Breast epithelium (tissue), 4 donors: ENCODE data around the gene TRPM3. TPM values are rescaled to one million over a fixed set of nuclear protein-coding genes. Genes with fewer than 3 reads are reported as not detected.

Experiments used
- DNase-seq, 2 donors: peaks; one replicate each; pipeline ENCODE4 v3.0.0-alpha.2; 2019; ENCODE audit warnings: low spot score in 2 of 2
- H3K27ac ChIP-seq, 2 donors: fragments of 200-600 bp; sonication (generic) in 1 of 2; one replicate each; pipeline ENCODE4 v1.5.1; 2016 to 2019; ENCODE audit warnings: mild to moderate bottlenecking in 1 of 2
- H3K27me3 ChIP-seq, 2 donors: fragments of 200-600 bp; sonication (generic) in 1 of 2; one replicate each; pipeline versions ENCODE4 v1.5.1 to v1.6.0; 2017 to 2019; ENCODE audit warnings: control low read depth in 1 of 2, mild to moderate bottlenecking in 1 of 2
- H3K36me3 ChIP-seq: fragments of 200-600 bp; one replicate; pipeline ENCODE4 v1.5.1; 2019
- H3K4me1 ChIP-seq, 2 donors: fragments of 200-600 bp; sonication (generic); one replicate each; pipeline ENCODE4 v1.5.1; 2016 to 2019; ENCODE audit warnings: control low read depth in 1 of 2
- H3K4me3 ChIP-seq, 3 donors: fragments of 200-600 bp; sonication (generic); 1 replicate in 2 of 3; 2 replicates in 1 of 3; pipeline ENCODE4 v1.5.1; 2016 to 2019; ENCODE audit warnings: mild to moderate bottlenecking in 3 of 3, moderate library complexity in 2 of 3
- H3K9me3 ChIP-seq, 2 donors: fragments of 200-600 bp; sonication (generic) in 1 of 2; one replicate each; pipeline ENCODE4 v1.5.1; 2016 to 2019; ENCODE audit warnings: control low read depth in 1 of 2
- CTCF ChIP-seq, 3 donors: fragments of 450-650 bp; IDR thresholded peaks; one replicate each; pipeline ENCODE4 v1.5.1; 2016 to 2017; ENCODE audit warnings: antibody characterized with exemption in 3 of 3, mild to moderate bottlenecking in 3 of 3, moderate library complexity in 3 of 3
- POLR2A ChIP-seq: fragments of 450-650 bp; IDR thresholded peaks from one replicate; pipeline ENCODE4 v1.6.1; 2016; ENCODE audit warnings: antibody characterized with exemption, mild to moderate bottlenecking, moderate library complexity
- POLR2AphosphoS5 ChIP-seq, 3 donors: sonication (generic); formaldehyde crosslinking; IDR thresholded peaks; one replicate each; pipeline ENCODE4 v1.6.1; 2017; ENCODE audit warnings: antibody characterized with exemption in 3 of 3
- intact Hi-C: fragments of 100-400 bp; cut with DNase I; formaldehyde crosslinking; loops from one replicate; pipeline ENCODE4 v1.15.1; 2023; ENCODE audit warnings: low total_unique reads
- total RNA-seq, 3 donors: library from RNA; depleted of rRNA; stranded (reverse); fragments of >200 nt; gene quantifications; one replicate each; pipeline ENCODE4 v1.1.0, GENCODE V29; 2016

Gene TRPM3
- total RNA-seq, 3 donors from 2014 or later: 0.33 to 0.88 (median 0.64) TPM

DNA sequence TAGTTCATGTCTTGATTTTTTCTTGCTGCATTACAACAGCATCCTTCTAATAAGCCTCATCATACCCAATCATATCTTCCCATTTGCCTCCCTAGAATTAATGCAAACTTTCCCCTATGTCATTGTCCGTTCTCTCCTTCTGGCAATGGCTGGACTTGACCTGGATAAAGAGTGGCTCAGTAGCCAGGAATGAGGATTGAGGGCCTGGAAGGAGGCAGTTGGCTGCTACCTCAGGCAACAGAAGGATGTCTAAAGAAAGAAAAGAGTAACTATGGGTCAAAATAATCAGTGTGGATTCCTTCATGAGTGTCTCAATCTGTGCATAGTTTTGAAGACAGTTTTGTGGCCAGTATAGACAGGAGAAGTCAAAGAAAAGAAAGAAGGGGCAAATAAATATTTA is 209.6 kb downstream of the TRPM3 start:
- intact Hi-C loops: no loop called here
- no peaks in the 10 kb centered on the region for H3K9me3 ChIP-seq
- DNase-seq: no peak
- no peaks in the 10 kb centered on the region for H3K27me3 ChIP-seq
- no peak overlapping the region for H3K4me3 ChIP-seq
- no peak for TF ChIP-seq POLR2A
- TF ChIP-seq POLR2AphosphoS5 (IDR thresholded peaks at IDR 0.05): no peak
- no peak for TF ChIP-seq CTCF (IDR thresholded peaks at IDR 0.05)
- no peak overlapping the region for H3K27ac ChIP-seq
- H3K36me3 ChIP-seq: no peaks in the 10 kb centered on the region
- no peaks in the 10 kb centered on the region for H3K4me1 ChIP-seq

DNA sequence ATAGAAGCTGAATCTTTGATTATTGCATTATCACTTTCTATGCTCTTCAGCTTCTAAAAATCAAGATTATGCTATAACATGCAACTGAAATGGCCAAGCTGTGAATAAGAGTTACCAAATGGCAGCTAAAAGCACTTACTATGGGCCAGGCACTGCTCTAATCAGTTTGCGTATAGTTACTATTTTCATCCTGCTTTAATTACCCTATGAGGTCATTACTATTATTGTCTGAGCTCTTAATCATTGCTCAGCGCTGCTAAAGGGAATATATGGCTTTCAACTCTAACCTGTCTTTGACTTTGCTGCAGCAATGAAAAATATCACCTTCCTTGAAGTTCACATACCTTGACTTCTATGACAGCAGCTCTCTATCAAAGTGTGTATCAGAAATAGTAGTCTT is 210.8 kb downstream of the TRPM3 start:
- Histone ChIP-seq H3K27ac (no peak overlapping the region), H3K27me3 (no peaks in the 10 kb centered on the region), H3K4me1 (no peaks in the 10 kb centered on the region), H3K4me3 (no peak overlapping the region), H3K9me3 (no peaks in the 10 kb centered on the region), H3K36me3 (no peaks in the 10 kb centered on the region)
- intact Hi-C loops: no loop called here
- DNase-seq: no peak
- TF ChIP-seq POLR2AphosphoS5 (IDR thresholded peaks at IDR 0.05) (no peak), POLR2A (no peak), CTCF (IDR thresholded peaks at IDR 0.05) (no peak)

- TF ChIP-seq POLR2A (no peak), CTCF (IDR thresholded peaks at IDR 0.05) (no peak), POLR2AphosphoS5 (IDR thresholded peaks at IDR 0.05) (no peak)
- no peaks in the 10 kb centered on the region for H3K9me3 ChIP-seq
- no peaks in the 10 kb centered on the region for H3K4me1 ChIP-seq
- H3K36me3 ChIP-seq: no peaks in the 10 kb centered on the region
- intact Hi-C loops: no loop called here
- no peak overlapping the region for H3K4me3 ChIP-seq
- H3K27ac ChIP-seq: no peak overlapping the region
- DNase-seq: no peak
- H3K27me3 ChIP-seq: no peaks in the 10 kb centered on the region
Observed at GRCh38 chr9:70902692-70903131, 218.7 kb downstream of the TRPM3 start.

- no peak overlapping the region for H3K27ac ChIP-seq
- no peaks in the 10 kb centered on the region for H3K27me3 ChIP-seq
- no peak for DNase-seq
- no peaks in the 10 kb centered on the region for H3K36me3 ChIP-seq
- TF ChIP-seq POLR2AphosphoS5 (IDR thresholded peaks at IDR 0.05) (no peak), CTCF (IDR thresholded peaks at IDR 0.05) (no peak), POLR2A (no peak)
- no peaks in the 10 kb centered on the region for H3K9me3 ChIP-seq
- no peaks in the 10 kb centered on the region for H3K4me1 ChIP-seq
- intact Hi-C loops: no loop called here
- H3K4me3 ChIP-seq: no peak overlapping the region
Observed at GRCh38 chr9:70902171-70902570, 219.2 kb downstream of the TRPM3 start.

- Histone ChIP-seq H3K27ac (no peak overlapping the region), H3K4me1 (no peaks in the 10 kb centered on the region), H3K4me3 (no peak overlapping the region), H3K9me3 (no peaks in the 10 kb centered on the region), H3K27me3 (no peaks in the 10 kb centered on the region), H3K36me3 (no peaks in the 10 kb centered on the region)
- no peak for DNase-seq
- intact Hi-C loops: no loop called here
- no peak for TF ChIP-seq CTCF (IDR thresholded peaks at IDR 0.05)
- no peak for TF ChIP-seq POLR2AphosphoS5 (IDR thresholded peaks at IDR 0.05)
- no peak for TF ChIP-seq POLR2A
Observed at GRCh38 chr9:70901746-70902145, 219.7 kb downstream of the TRPM3 start.
